HG03354 (cell line): ENCODE measurements around the gene LDLR.
"Not testable (repeated sequence)": the region's sequence is repeated elsewhere in the genome, so short reads cannot be mapped to it uniquely, and the experiment has no call there.

ENCODE experiments used
- ATAC-seq: cut with Tn5 transposase; IDR thresholded peaks from one replicate; pipeline ENCODE4 v1.9.1; 2021; ENCODE audit warnings: mild to moderate bottlenecking; ENCODE audit not compliant: unreplicated experiment, poor library complexity, severe bottlenecking

LDLR gene

GRCh38 chr19:11101057-11101456 is 11.8 kb downstream of the LDLR start:
- no peak for ATAC-seq

- ATAC-seq = no peak
These were observed 13.7 kb downstream of the LDLR start for GRCh38 chr19:11102944-11103343.

- ATAC-seq = not testable (repeated sequence)
These were observed 14.4 kb downstream of the LDLR start for GRCh38 chr19:11103667-11104066.

GRCh38 chr19:11105014-11105636 is 15.9 kb downstream of the LDLR start:
- ATAC-seq = no peak

- ATAC-seq = no peak
These were observed 17.2 kb downstream of the LDLR start for GRCh38 chr19:11106477-11106876.

- no peak for ATAC-seq
These were observed 19.5 kb downstream of the LDLR start for GRCh38 chr19:11108746-11109145.

- no peak for ATAC-seq
These were observed 22.0 kb downstream of the LDLR start for GRCh38 chr19:11111117-11111770.

GRCh38 chr19:11111771-11112144 is 22.5 kb downstream of the LDLR start:
- no peak for ATAC-seq

GRCh38 chr19:11113140-11113708 is 24.0 kb downstream of the LDLR start:
- ATAC-seq = no peak

GRCh38 chr19:11115042-11115441 is 25.8 kb downstream of the LDLR start:
- ATAC-seq = no peak

- ATAC-seq = no peak
These were observed 26.7 kb downstream of the LDLR start for GRCh38 chr19:11115895-11116446.

GRCh38 chr19:11116507-11116906 is 27.2 kb downstream of the LDLR start:
- ATAC-seq = no peak

- ATAC-seq = not testable (repeated sequence)
These were observed 32.7 kb downstream of the LDLR start for GRCh38 chr19:11121963-11122362.

- ATAC-seq = no peak
These were observed 33.9 kb downstream of the LDLR start for GRCh38 chr19:11123114-11123513.

GRCh38 chr19:11124157-11124556 is 34.9 kb downstream of the LDLR start:
- ATAC-seq = not testable (repeated sequence)

GRCh38 chr19:11125994-11126685 is 36.9 kb downstream of the LDLR start:
- no peak for ATAC-seq

GRCh38 chr19:11127905-11128304 is 38.6 kb downstream of the LDLR start:
- ATAC-seq = no peak

GRCh38 chr19:11130824-11131455 is 41.7 kb downstream of the LDLR start:
- no peak for ATAC-seq

GRCh38 chr19:11131471-11131870 is 42.2 kb downstream of the LDLR start:
- ATAC-seq = no peak
